ENCODE measurements around the gene CBLC. TPM values are rescaled to one million over a fixed set of nuclear protein-coding genes. Genes with fewer than 3 reads are reported as not detected.
A peak's percentile ranks its signal among the peaks of the same experiment; 100 is the strongest.

The CBLC gene
- total RNA-seq, 2 experiments from 2014 or later, result not detected

- TF ChIP-seq, protein P1, sequence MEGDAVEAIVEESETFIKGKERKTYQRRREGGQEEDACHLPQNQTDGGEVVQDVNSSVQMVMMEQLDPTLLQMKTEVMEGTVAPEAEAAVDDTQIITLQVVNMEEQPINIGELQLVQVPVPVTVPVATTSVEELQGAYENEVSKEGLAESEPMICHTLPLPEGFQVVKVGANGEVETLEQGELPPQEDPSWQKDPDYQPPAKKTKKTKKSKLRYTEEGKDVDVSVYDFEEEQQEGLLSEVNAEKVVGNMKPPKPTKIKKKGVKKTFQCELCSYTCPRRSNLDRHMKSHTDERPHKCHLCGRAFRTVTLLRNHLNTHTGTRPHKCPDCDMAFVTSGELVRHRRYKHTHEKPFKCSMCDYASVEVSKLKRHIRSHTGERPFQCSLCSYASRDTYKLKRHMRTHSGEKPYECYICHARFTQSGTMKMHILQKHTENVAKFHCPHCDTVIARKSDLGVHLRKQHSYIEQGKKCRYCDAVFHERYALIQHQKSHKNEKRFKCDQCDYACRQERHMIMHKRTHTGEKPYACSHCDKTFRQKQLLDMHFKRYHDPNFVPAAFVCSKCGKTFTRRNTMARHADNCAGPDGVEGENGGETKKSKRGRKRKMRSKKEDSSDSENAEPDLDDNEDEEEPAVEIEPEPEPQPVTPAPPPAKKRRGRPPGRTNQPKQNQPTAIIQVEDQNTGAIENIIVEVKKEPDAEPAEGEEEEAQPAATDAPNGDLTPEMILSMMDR (IDR thresholded peaks at IDR 0.05), result no peak
- Histone ChIP-seq H3K4me1 (ENCODE audit: insufficient read depth, low read length) (no peaks in the 10 kb centered on the region), H3K36me3 (ENCODE audit: insufficient read depth, low read length) (no peaks in the 10 kb centered on the region), H3K9me3 (ENCODE audit: control insufficient read depth in 1 of 2, insufficient read depth in 1 of 2, low read length in 2 of 2) (no peaks in the 10 kb centered on the region), H3K4me3 (ENCODE audit: low read length) (no peak overlapping the region), H3K27me3 (ENCODE audit: control insufficient read depth in 1 of 2, insufficient read depth in 2 of 2, low read length in 2 of 2) (no peaks in the 10 kb centered on the region), H3K27ac (ENCODE audit: low read depth in 1 of 2, low read length in 2 of 2) (no peak overlapping the region)
- CTCF ChIA-PET, result no interaction called here
- POLR2A ChIA-PET, result no interaction called here
- ATAC-seq (ENCODE audit: poor library complexity) (no peak), DNase-seq (no peak)
- H3K4me1 Mint-ChIP-seq (ENCODE audit: low read depth), result no peaks in the 10 kb centered on the region
- no peak overlapping the region for H3K27ac Mint-ChIP-seq
- intact Hi-C loops (cut with DNase I, micrococcal nuclease), result no loop called here
- H3K9me3 Mint-ChIP-seq, result no peaks in the 10 kb centered on the region
- no peaks in the 10 kb centered on the region for H3K36me3 Mint-ChIP-seq (ENCODE audit: low read depth)
- H3K4me3 Mint-ChIP-seq, result no peak overlapping the region
- no peaks in the 10 kb centered on the region for H3K27me3 Mint-ChIP-seq
Observed at GRCh38 chr19:44734357-44734756, 43.3 kb upstream of the CBLC start.

GRCh38 chr19:44735011-44735410, 42.7 kb upstream of the CBLC start:
- Histone ChIP-seq H3K9me3 (ENCODE audit: control insufficient read depth in 1 of 2, insufficient read depth in 1 of 2, low read length in 2 of 2) (no peaks in the 10 kb centered on the region), H3K4me3 (ENCODE audit: low read length) (no peak overlapping the region), H3K27me3 (ENCODE audit: control insufficient read depth in 1 of 2, insufficient read depth in 2 of 2, low read length in 2 of 2) (no peaks in the 10 kb centered on the region), H3K4me1 (ENCODE audit: insufficient read depth, low read length) (no peaks in the 10 kb centered on the region), H3K27ac (ENCODE audit: low read depth in 1 of 2, low read length in 2 of 2) (no peak overlapping the region), H3K36me3 (ENCODE audit: insufficient read depth, low read length) (no peaks in the 10 kb centered on the region)
- TF ChIP-seq, protein P1 (IDR thresholded peaks at IDR 0.05), result no peak
- no peak overlapping the region for H3K4me3 Mint-ChIP-seq
- CTCF ChIA-PET, result no interaction called here
- ATAC-seq (ENCODE audit: poor library complexity) (no peak), DNase-seq (no peak)
- no peaks in the 10 kb centered on the region for H3K9me3 Mint-ChIP-seq
- no peaks in the 10 kb centered on the region for H3K4me1 Mint-ChIP-seq (ENCODE audit: low read depth)
- no peaks in the 10 kb centered on the region for H3K36me3 Mint-ChIP-seq (ENCODE audit: low read depth)
- POLR2A ChIA-PET, result no interaction called here
- intact Hi-C loops (cut with DNase I, micrococcal nuclease), result no loop called here
- H3K27me3 Mint-ChIP-seq, result no peaks in the 10 kb centered on the region
- no peak overlapping the region for H3K27ac Mint-ChIP-seq

GRCh38 chr19:44737238-44738071, 40.2 kb upstream of the CBLC start:
- POLR2A ChIA-PET, result no interaction called here
- no peak overlapping the region for H3K4me3 ChIP-seq (ENCODE audit: low read length)
- peak in 1 of 14 experiments; percentile 19 for DNase-seq
- Mint-ChIP-seq H3K27ac (no peak overlapping the region), H3K4me1 (ENCODE audit: low read depth) (no peaks in the 10 kb centered on the region), H3K36me3 (ENCODE audit: low read depth) (no peaks in the 10 kb centered on the region), H3K27me3 (no peaks in the 10 kb centered on the region), H3K4me3 (no peak overlapping the region), H3K9me3 (no peaks in the 10 kb centered on the region)
- no peaks in the 10 kb centered on the region for H3K27me3 ChIP-seq (ENCODE audit: control insufficient read depth in 1 of 2, insufficient read depth in 2 of 2, low read length in 2 of 2)
- no peak for ATAC-seq (ENCODE audit: poor library complexity)
- H3K9me3 ChIP-seq (ENCODE audit: control insufficient read depth in 1 of 2, insufficient read depth in 1 of 2, low read length in 2 of 2), result no peaks in the 10 kb centered on the region
- TF ChIP-seq, protein P1 (IDR thresholded peaks at IDR 0.05), result no peak
- peaks cover 15% of the 10 kb centered on the region for H3K4me1 ChIP-seq (ENCODE audit: insufficient read depth, low read length)
- no peaks in the 10 kb centered on the region for H3K36me3 ChIP-seq (ENCODE audit: insufficient read depth, low read length)
- CTCF ChIA-PET, result interaction anchor here (0.6 to 3.0 kb wide), 2 partner anchors 14 to 33 kb away, joined by 3 to 10 read pairs; no protein-coding TSS in a partner anchor
- intact Hi-C loops (cut with DNase I, micrococcal nuclease), result no loop called here
- no peak overlapping the region for H3K27ac ChIP-seq (ENCODE audit: low read depth in 1 of 2, low read length in 2 of 2)

Measured in CD4-positive, alpha-beta T cell (primary cell).